C4-2B (cell line): ENCODE measurements around the gene OR1N1.

ENCODE experiments used
- ZFX ChIP-seq: fragments of 450-650 bp; IDR thresholded peaks from 2 replicates; pipeline ENCODE4 v1.6.1; 2017
- TF ChIP-seq, protein P1 (sequence below): fragments of 450-650 bp; conservative IDR thresholded peaks from 2 replicates; pipeline ENCODE4 v1.5.1; 2017; ENCODE audit warnings: mild to moderate bottlenecking

DNA sequence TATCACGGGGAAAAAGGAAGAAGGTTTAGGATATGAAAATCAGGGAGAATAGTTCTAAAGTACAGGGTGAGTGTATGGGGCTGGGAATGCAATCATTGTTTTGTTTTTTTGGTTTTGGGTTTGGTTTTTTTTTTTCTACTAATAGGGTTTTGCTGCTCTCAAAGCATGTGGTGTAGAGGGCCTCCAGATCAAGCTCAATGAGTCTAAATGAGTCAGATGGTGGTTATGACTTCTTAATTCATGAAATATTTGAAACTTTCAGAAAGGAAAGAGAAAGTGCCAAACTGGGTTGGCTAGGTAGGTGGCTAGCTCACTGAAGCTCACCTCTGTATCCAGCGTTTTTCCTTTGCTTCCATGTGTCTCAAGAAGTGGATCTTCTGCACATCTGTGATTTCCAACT, 45.4 kb upstream of the OR1N1 start:
- TF ChIP-seq ZFX: no peak
- TF ChIP-seq, protein P1, sequence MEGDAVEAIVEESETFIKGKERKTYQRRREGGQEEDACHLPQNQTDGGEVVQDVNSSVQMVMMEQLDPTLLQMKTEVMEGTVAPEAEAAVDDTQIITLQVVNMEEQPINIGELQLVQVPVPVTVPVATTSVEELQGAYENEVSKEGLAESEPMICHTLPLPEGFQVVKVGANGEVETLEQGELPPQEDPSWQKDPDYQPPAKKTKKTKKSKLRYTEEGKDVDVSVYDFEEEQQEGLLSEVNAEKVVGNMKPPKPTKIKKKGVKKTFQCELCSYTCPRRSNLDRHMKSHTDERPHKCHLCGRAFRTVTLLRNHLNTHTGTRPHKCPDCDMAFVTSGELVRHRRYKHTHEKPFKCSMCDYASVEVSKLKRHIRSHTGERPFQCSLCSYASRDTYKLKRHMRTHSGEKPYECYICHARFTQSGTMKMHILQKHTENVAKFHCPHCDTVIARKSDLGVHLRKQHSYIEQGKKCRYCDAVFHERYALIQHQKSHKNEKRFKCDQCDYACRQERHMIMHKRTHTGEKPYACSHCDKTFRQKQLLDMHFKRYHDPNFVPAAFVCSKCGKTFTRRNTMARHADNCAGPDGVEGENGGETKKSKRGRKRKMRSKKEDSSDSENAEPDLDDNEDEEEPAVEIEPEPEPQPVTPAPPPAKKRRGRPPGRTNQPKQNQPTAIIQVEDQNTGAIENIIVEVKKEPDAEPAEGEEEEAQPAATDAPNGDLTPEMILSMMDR: no peak
